Colonic mucosa (tissue), 4 donors: ENCODE results near the gene IFRD1. TPM values are rescaled to one million over a fixed set of nuclear protein-coding genes. Genes with fewer than 3 reads are reported as not detected.

ENCODE experiments used
- DNase-seq: peaks from one replicate; pipeline ENCODE4 v3.0.0-alpha.2; 2020
- H3K27ac ChIP-seq: fragments of 200-600 bp; one replicate; pipeline ENCODE4 v1.8.0; 2021
- H3K27me3 ChIP-seq: fragments of 200-600 bp; one replicate; pipeline ENCODE4 v1.8.0; 2021
- H3K36me3 ChIP-seq: fragments of 200-600 bp; one replicate; pipeline ENCODE4 v1.8.0; 2021
- H3K4me1 ChIP-seq: fragments of 200-600 bp; one replicate; pipeline ENCODE4 v1.8.0; 2021; ENCODE audit warnings: mild to moderate bottlenecking
- H3K4me3 ChIP-seq: fragments of 200-600 bp; one replicate; pipeline ENCODE4 v1.8.0; 2021
- H3K9ac ChIP-seq, 2 donors: one replicate each; pipeline ENCODE4 v1.7.0; 2013; ENCODE audit warnings: control low read depth in 2 of 2, low read depth in 2 of 2, low read length in 2 of 2
- H3K9me3 ChIP-seq: fragments of 200-600 bp; one replicate; pipeline ENCODE4 v1.8.0; 2021
- CTCF ChIP-seq: fragments of 200-600 bp; IDR thresholded peaks from one replicate; pipeline ENCODE4 v1.8.0; 2022; ENCODE audit warnings: antibody characterized with exemption, mild to moderate bottlenecking
- intact Hi-C: fragments of 100-400 bp; cut with DNase I; formaldehyde crosslinking; loops from one replicate; pipeline ENCODE4 v1.14.1; 2022
- total RNA-seq, 2 donors: library from RNA; stranded (reverse); fragmentation: NEBNext Ultra II Directional in 1 of 2; extraction: Animal tissue kit (Norgen Biotek cat#: 25700) in 1 of 2; gene quantifications; one replicate each; pipeline ENCODE4 v1.2.1, GENCODE V29; 2021
- donor health status: healthy.
- donor health status: DM: no; HTN: no; CAD: no.
- donor health status: DM: no; HTN: no; CAD: no.

The IFRD1 gene
- total RNA-seq, 2 donors from 2014 or later = 35.9 to 41.0 TPM

- Histone ChIP-seq H3K9ac (no peak overlapping the region), H3K9me3 (no peaks in the 10 kb centered on the region), H3K36me3 (no peaks in the 10 kb centered on the region), H3K4me1 (no peaks in the 10 kb centered on the region), H3K27me3 (no peaks in the 10 kb centered on the region), H3K4me3 (no peak overlapping the region), H3K27ac (no peak overlapping the region)
- DNase-seq = no peak
- no peak for TF ChIP-seq CTCF
- intact Hi-C loops = no loop called here
Observed at GRCh38 chr7:112430649-112431048, 19.6 kb upstream of the IFRD1 start.

GRCh38 chr7:112431803-112432202, 18.5 kb upstream of the IFRD1 start:
- no peak for TF ChIP-seq CTCF
- intact Hi-C loops = no loop called here
- Histone ChIP-seq H3K9me3 (no peaks in the 10 kb centered on the region), H3K4me3 (no peak overlapping the region), H3K9ac (no peak overlapping the region), H3K27ac (no peak overlapping the region), H3K36me3 (no peaks in the 10 kb centered on the region), H3K27me3 (no peaks in the 10 kb centered on the region), H3K4me1 (no peaks in the 10 kb centered on the region)
- no peak for DNase-seq

- no peak for TF ChIP-seq CTCF
Observed at GRCh38 chr7:112433289-112433688, 17.0 kb upstream of the IFRD1 start.

GRCh38 chr7:112437072-112437471, 13.2 kb upstream of the IFRD1 start:
- intact Hi-C loops = no loop called here
- Histone ChIP-seq H3K27ac (no peak overlapping the region), H3K4me3 (no peak overlapping the region), H3K4me1 (no peaks in the 10 kb centered on the region), H3K27me3 (no peaks in the 10 kb centered on the region), H3K9ac (no peak overlapping the region), H3K36me3 (no peaks in the 10 kb centered on the region), H3K9me3 (no peaks in the 10 kb centered on the region)
- DNase-seq = no peak
- no peak for TF ChIP-seq CTCF

More at GRCh38 chr7:112433289-112433688, 17.0 kb upstream of the IFRD1 start:
- H3K9me3 ChIP-seq = no peaks in the 10 kb centered on the region
- H3K27me3 ChIP-seq = no peaks in the 10 kb centered on the region
- H3K27ac ChIP-seq = no peak overlapping the region
- no peaks in the 10 kb centered on the region for H3K36me3 ChIP-seq
- intact Hi-C loops = no loop called here
- H3K9ac ChIP-seq = no peak overlapping the region
- no peaks in the 10 kb centered on the region for H3K4me1 ChIP-seq
- DNase-seq = no peak
- H3K4me3 ChIP-seq = no peak overlapping the region

GRCh38 chr7:112439476-112439875, 10.8 kb upstream of the IFRD1 start:
- no peak for DNase-seq
- no peaks in the 10 kb centered on the region for H3K27me3 ChIP-seq
- no peaks in the 10 kb centered on the region for H3K4me1 ChIP-seq
- no peak overlapping the region for H3K27ac ChIP-seq
- TF ChIP-seq CTCF = no peak
- no peak overlapping the region for H3K9ac ChIP-seq
- no peak overlapping the region for H3K4me3 ChIP-seq
- intact Hi-C loops = no loop called here
- no peaks in the 10 kb centered on the region for H3K9me3 ChIP-seq
- no peaks in the 10 kb centered on the region for H3K36me3 ChIP-seq

- no peak for DNase-seq
- intact Hi-C loops = no loop called here
- no peak overlapping the region for H3K9ac ChIP-seq
- H3K36me3 ChIP-seq = no peaks in the 10 kb centered on the region
- H3K27ac ChIP-seq = no peak overlapping the region
- no peaks in the 10 kb centered on the region for H3K4me1 ChIP-seq
- H3K4me3 ChIP-seq = no peak overlapping the region
- no peak for TF ChIP-seq CTCF
- H3K9me3 ChIP-seq = no peaks in the 10 kb centered on the region
- no peaks in the 10 kb centered on the region for H3K27me3 ChIP-seq
Observed at GRCh38 chr7:112442210-112442609, 8.1 kb upstream of the IFRD1 start.
